ENCODE results near the gene BRINP1.

BRINP1 gene

DNA sequence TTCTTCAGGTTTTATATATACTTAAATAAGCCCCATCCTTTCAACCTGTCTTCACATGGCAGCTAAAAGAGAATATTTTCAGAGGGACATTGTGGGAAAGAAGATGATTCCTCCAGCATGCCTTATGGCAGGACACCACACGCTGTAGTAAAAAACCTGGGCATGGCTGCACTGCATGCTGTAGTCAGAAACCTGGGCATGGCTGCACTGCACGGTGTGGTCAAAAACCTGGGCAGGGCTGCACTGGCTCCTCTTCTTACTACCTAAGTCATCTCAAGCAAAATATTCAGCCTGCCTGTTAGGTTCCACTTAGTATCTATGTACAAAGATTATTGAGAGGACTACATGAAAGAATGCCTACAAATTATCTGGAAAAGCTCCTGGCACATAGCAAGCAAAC is 153.6 kb downstream of the BRINP1 start:
- H3K4me3 ChIP-seq (replicated peaks in 1 of 2; ENCODE audit: low read depth in 2 of 2, low read length in 2 of 2) = no peak overlapping the region
- TF ChIP-seq, protein P1, sequence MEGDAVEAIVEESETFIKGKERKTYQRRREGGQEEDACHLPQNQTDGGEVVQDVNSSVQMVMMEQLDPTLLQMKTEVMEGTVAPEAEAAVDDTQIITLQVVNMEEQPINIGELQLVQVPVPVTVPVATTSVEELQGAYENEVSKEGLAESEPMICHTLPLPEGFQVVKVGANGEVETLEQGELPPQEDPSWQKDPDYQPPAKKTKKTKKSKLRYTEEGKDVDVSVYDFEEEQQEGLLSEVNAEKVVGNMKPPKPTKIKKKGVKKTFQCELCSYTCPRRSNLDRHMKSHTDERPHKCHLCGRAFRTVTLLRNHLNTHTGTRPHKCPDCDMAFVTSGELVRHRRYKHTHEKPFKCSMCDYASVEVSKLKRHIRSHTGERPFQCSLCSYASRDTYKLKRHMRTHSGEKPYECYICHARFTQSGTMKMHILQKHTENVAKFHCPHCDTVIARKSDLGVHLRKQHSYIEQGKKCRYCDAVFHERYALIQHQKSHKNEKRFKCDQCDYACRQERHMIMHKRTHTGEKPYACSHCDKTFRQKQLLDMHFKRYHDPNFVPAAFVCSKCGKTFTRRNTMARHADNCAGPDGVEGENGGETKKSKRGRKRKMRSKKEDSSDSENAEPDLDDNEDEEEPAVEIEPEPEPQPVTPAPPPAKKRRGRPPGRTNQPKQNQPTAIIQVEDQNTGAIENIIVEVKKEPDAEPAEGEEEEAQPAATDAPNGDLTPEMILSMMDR (IDR thresholded peaks at IDR 0.05; ENCODE audit: low read depth, low read length) = no peak
- DNase-seq (ENCODE audit: low read depth in 2 of 2) = no peak

DNA sequence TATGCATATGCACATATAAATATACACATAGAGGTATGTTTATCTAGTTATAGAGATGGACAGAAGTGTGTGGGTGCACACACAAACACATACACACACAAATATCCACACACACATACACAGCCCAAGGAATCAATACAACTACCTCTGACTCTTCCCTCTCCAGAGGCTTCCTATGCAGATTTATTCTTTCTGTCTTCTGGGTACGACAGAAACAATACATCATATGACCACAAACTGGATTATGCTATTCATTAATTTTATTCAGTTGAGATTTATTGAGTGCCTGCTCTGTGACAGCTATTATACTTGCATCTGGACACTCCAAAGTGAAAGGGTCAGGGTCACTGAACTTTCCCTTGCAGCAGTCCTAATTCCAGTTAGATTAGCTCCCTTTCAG is 155.8 kb downstream of the BRINP1 start:
- no peak for DNase-seq (ENCODE audit: low read depth in 2 of 2)
- TF ChIP-seq, protein P1 (IDR thresholded peaks at IDR 0.05; ENCODE audit: low read depth, low read length) = no peak
- H3K4me3 ChIP-seq (replicated peaks in 1 of 2; ENCODE audit: low read depth in 2 of 2, low read length in 2 of 2) = no peak overlapping the region

DNA sequence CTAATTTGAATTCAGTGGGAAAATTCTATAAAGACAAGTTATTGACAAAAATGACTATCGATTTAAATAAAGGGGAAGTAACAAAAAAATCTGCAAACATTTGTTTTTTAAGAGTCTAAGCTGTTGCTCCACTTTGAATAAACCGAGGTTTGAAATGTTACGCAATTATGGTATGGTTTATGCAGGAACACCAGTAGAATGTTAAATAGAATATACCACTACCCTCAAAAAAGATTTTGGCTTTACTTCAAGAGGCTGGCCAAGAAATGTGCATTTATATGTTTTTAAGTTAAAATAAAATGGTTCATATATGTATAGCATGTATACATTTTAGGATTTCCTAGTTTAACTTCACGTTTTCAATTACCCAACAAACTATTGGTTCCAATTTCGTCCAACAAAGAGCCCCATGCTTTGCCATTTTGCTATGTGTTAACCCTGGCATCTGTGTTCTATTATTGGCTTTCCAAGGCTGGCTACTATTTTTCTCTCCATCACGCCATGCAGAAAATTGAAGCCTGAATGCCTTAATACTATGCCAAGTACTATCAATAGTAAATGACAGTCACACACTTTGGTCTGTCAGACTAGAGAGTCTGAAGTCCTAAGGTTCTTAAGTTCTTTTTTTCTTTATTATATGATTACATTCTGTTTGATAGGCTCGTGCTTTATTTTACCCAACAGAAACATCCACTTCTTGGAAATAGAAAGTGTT is 171.2 kb downstream of the BRINP1 start:
- DNase-seq (ENCODE audit: low read depth in 2 of 2) = no peak
- TF ChIP-seq, protein P1 (IDR thresholded peaks at IDR 0.05; ENCODE audit: low read depth, low read length) = no peak
- no peak overlapping the region for H3K4me3 ChIP-seq (replicated peaks in 1 of 2; ENCODE audit: low read depth in 2 of 2, low read length in 2 of 2)

DNA sequence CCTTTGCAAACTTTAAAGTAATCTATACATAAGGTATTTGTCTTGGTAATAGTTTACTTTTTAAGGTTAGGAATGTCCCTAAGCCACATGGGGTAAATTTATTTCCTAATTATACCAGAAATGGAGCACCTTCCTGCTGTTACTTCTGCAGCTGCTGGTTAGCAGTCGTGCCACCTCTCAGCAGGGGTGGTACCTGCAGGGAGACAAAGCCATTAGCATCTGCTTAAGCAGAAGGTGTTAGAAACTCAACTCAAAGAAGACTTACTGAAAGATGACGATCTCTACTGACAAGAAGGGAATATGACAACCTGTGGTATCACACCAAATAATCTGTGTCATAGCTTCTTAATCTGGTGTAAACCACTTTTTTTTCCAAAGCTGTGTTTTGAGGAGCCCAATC is 173.7 kb downstream of the BRINP1 start:
- TF ChIP-seq, protein P1 (IDR thresholded peaks at IDR 0.05; ENCODE audit: low read depth, low read length) = no peak
- DNase-seq (ENCODE audit: low read depth in 2 of 2) = no peak
- no peak overlapping the region for H3K4me3 ChIP-seq (replicated peaks in 1 of 2; ENCODE audit: low read depth in 2 of 2, low read length in 2 of 2)

DNA sequence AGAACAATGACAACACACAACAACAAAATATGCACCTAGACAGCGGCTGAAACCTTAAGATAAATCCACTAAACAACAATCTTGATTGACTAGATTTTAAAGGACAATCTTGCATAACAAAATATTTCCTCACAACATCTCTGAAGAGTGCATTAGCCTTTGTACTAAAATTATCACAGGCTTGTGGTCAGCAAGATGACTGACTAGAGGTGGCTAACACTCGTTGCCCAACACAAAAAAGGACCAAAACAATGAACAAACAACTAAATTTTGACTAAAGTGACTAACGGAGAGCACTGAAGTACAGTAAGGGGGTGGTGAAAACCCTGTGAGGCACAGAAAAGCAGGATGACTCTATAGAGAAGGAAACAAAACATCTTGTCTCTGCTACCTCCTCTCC is 183.9 kb downstream of the BRINP1 start:
- TF ChIP-seq, protein P1 (IDR thresholded peaks at IDR 0.05; ENCODE audit: low read depth, low read length) = no peak
- no peak for DNase-seq (ENCODE audit: low read depth in 2 of 2)
- no peak overlapping the region for H3K4me3 ChIP-seq (replicated peaks in 1 of 2; ENCODE audit: low read depth in 2 of 2, low read length in 2 of 2)

DNA sequence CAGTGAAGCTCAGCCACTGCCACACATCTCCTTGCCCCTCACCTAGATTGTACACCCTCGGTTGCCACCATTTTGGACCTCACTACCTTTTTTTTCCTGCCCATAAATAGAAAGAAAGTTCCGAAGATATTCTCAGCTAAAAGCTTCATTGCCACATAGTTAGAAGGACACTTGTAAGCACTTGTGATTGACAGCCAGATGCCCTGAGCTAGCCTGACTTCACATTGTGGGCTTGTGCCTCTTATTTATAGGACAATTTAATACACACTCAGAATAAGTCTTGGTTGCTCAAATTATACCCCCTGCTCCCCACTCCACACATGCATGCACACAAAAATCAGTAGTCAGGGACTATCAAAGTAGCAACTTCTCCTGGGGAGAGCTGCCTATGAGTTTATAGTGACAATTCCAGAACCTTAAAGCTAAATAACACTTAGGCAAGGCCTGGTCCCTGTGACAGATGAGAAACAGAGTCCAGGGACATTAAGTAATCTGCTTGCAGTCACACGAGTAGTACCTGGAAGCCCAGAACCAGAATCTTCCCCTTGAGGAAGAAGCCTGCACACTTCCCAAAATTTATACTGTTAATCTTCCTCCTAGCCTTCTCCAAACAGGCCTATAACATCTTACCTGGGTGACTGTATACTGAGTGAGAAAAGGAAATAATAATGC is 184.8 kb downstream of the BRINP1 start:
- H3K4me3 ChIP-seq (replicated peaks in 1 of 2; ENCODE audit: low read depth in 2 of 2, low read length in 2 of 2) = no peak overlapping the region
- TF ChIP-seq, protein P1 (IDR thresholded peaks at IDR 0.05; ENCODE audit: low read depth, low read length) = no peak
- no peak for DNase-seq (ENCODE audit: low read depth in 2 of 2)

Measured in cardiac fibroblast (primary cell).